PFSK-1 (cell line): Measurements from ENCODE around the gene MIB2.

Experiments
- FOXP2 ChIP-seq: optimal IDR thresholded peaks from 2 replicates; pipeline ENCODE3; 2011; ENCODE audit warnings: borderline replicate concordance, control low read depth, inconsistent platforms; ENCODE audit not compliant: insufficient read depth; ENCODE audit errors: extremely low read length, extremely low read depth
- POLR2AphosphoS5 ChIP-seq: IDR thresholded peaks from 2 replicates; pipeline ENCODE4 v1.6.1; 2012; ENCODE audit warnings: low read depth, mild to moderate bottlenecking, control low read depth, low read length, moderate library complexity
- SIN3A ChIP-seq: IDR thresholded peaks from 2 replicates; pipeline ENCODE4 v1.6.1; 2012; ENCODE audit warnings: mild to moderate bottlenecking, low read length, moderate library complexity, borderline replicate concordance; ENCODE audit not compliant: insufficient read depth
- TAF1 ChIP-seq: IDR thresholded peaks from 2 replicates; pipeline ENCODE4 v1.6.1; 2012; ENCODE audit warnings: low read length, control low read depth, borderline replicate concordance; ENCODE audit not compliant: insufficient read depth
- TF ChIP-seq, protein P1 (sequence below), 2 experiments: IDR thresholded peaks; 2 replicates each; pipeline versions ENCODE4 v1.6.1 to v1.8.0; 2011 to 2012; ENCODE audit warnings: low read depth in 2 of 2, low read length in 2 of 2, control low read depth in 1 of 2, inconsistent platforms in 1 of 2, mild to moderate bottlenecking in 1 of 2, moderate library complexity in 1 of 2; ENCODE audit not compliant: insufficient read depth in 1 of 2

The MIB2 gene

DNA sequence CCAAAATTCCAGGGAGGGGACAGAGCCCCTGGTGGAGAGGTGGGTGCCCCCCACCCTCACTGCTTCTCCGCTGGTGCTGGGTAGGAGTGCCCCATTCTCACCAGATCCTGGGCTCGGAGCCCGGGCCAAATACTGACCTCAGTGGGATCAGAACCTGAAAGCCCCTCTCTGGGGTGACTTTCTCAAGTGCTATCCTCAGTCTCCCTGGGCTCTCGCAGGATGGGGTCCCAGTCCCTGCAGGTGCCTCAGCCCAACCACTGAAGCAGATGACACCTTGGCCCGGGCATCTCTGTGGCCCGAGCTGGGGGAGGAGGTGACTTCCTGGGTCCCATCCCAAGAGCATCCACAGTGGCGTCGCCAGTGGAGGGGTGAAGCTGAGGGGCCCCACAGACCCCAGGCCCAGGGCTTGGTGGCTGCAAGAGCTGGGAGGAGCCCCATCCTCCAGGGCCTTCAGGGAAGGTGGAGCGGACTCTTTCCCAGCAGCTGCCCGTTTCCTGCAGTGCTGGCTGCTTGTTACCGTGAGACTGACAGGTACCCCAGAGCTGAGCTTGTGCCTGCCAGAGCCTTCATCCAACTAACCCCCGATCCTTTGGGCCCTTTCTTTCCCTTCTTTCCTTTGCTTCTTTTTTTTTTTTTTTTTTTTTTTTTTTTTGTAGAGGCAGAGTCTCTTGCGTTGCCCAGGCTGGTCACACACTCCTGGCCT, 11.5 kb upstream of the MIB2 start:
- TF ChIP-seq FOXP2 (no peak), SIN3A (no peak), TAF1 (no peak), POLR2AphosphoS5 (no peak)
- TF ChIP-seq, protein P1, sequence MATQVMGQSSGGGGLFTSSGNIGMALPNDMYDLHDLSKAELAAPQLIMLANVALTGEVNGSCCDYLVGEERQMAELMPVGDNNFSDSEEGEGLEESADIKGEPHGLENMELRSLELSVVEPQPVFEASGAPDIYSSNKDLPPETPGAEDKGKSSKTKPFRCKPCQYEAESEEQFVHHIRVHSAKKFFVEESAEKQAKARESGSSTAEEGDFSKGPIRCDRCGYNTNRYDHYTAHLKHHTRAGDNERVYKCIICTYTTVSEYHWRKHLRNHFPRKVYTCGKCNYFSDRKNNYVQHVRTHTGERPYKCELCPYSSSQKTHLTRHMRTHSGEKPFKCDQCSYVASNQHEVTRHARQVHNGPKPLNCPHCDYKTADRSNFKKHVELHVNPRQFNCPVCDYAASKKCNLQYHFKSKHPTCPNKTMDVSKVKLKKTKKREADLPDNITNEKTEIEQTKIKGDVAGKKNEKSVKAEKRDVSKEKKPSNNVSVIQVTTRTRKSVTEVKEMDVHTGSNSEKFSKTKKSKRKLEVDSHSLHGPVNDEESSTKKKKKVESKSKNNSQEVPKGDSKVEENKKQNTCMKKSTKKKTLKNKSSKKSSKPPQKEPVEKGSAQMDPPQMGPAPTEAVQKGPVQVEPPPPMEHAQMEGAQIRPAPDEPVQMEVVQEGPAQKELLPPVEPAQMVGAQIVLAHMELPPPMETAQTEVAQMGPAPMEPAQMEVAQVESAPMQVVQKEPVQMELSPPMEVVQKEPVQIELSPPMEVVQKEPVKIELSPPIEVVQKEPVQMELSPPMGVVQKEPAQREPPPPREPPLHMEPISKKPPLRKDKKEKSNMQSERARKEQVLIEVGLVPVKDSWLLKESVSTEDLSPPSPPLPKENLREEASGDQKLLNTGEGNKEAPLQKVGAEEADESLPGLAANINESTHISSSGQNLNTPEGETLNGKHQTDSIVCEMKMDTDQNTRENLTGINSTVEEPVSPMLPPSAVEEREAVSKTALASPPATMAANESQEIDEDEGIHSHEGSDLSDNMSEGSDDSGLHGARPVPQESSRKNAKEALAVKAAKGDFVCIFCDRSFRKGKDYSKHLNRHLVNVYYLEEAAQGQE (IDR thresholded peaks at IDR 0.05; ENCODE audit: insufficient read depth in 1 of 2, low read depth in 2 of 2, low read length in 2 of 2), result no peak

DNA sequence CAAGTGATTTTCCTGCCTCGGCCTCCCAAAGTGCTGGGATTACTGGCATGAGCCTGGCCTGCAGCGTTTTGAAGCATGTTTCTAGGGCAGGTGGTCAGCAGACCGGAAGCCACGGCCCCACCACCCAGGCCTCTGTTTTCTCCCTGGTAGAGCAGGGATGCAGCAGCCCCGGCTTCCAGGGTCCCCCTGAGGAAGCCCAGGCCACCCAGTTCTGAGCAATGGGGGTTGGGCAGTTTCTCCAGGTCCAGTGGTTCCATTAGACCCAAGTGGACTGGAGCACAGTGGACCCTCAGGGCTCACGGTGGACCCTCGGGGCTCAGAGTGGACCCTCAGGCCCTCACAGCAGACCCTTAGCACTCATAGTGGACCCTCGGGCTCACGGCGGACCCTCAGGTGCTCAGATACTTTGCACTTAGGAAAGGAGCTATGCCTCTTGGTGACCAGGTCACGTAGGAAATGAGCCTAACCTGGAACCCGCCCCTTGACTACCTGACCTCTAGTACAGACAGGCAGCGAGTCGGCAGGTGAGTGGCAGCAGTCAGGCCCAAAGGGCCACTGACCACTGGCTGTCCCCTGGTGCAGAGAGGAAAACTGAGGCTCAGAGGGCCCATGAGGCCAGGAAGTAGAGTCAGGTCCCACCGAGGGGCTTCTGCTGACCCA, 10.8 kb upstream of the MIB2 start:
- TF ChIP-seq, protein P1 (IDR thresholded peaks at IDR 0.05; ENCODE audit: insufficient read depth in 1 of 2, low read depth in 2 of 2, low read length in 2 of 2), result no peak
- no peak for TF ChIP-seq SIN3A
- no peak for TF ChIP-seq POLR2AphosphoS5
- no peak for TF ChIP-seq FOXP2
- TF ChIP-seq TAF1, result no peak

DNA sequence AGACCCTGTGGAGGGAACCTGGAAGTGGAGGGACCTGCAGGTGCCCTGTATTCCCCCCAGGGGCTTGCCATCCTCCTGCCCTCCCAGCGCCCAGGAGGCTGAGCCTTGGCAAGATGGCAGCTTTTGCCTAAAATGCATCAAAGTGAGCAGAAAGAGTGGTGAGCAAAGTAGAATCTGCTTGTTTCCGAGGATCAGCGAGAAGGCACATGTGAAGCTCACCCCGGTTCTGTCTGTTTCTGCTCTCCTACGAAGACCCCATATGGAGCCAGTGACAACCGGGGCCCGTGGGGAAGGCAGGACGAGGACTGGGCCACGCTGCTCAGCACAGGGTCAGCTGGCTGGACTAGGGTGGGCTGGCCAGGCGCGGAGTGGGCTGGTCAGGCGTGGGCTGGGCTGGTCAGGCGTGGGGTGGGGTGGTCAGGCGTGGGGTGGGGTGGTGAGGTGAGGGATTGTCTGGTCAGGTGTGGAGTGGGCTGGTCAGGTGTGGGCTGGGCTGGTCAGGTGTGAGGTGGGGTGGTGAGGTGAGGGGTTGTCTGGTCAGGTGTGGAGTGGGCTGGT, 10.2 kb upstream of the MIB2 start:
- no peak for TF ChIP-seq POLR2AphosphoS5
- TF ChIP-seq TAF1, result no peak
- TF ChIP-seq FOXP2, result no peak
- TF ChIP-seq, protein P1 (IDR thresholded peaks at IDR 0.05; ENCODE audit: insufficient read depth in 1 of 2, low read depth in 2 of 2, low read length in 2 of 2), result no peak
- no peak for TF ChIP-seq SIN3A

DNA sequence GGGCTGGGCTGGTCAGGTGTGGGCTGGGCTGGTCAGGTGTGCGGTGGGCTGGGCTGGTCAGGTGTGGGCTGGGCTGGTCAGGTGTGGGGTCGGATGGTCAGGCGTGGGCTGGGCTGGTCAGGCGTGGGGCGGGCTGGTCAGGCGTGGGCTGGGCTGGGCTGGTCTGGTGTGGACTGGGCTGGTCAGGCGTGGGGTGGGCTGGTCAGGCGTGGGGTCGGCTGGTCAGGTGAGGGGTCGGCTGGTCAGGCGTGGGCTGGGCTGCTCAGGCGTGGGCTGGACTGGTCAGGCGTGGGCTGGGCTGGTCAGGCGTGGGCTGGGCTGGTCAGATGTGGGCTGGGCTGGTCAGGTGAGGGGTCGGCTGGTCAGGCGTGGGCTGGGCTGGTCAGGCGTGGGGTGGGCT, 9.6 kb upstream of the MIB2 start:
- TF ChIP-seq TAF1 (no peak), FOXP2 (no peak), SIN3A (no peak), POLR2AphosphoS5 (no peak)
- TF ChIP-seq, protein P1 (IDR thresholded peaks at IDR 0.05; ENCODE audit: insufficient read depth in 1 of 2, low read depth in 2 of 2, low read length in 2 of 2), result no peak
